ENCODE measurements around the gene CSGALNACT2.

DNA sequence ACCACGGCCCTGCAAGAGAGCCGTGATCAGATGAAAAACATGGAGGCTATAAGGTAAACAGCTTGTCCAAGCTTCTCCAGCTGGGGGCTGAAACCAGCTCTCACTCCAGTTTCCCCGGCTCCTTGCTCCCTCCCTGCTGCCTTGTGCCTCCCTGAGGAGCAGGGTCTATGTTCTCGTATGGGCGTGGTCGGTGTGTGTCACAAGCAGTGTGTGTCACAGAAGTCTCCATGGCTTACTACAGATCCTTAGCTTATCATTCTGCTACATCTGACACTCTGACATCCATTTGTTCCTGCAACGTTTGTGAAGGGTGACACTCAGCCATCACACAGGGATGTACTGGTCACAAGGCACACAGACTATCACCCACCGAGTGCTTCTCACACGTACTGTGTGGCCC is 54.6 kb downstream of the CSGALNACT2 start:
- TF ChIP-seq SMC3 (conservative IDR thresholded peaks at IDR 0.05; ENCODE audit: insufficient read depth, low read depth, low read length) (no peak), TAF7 (tag; IDR thresholded peaks at IDR 0.05) (no peak), ZNF354B (CRISPR knock-in tag; IDR thresholded peaks at IDR 0.05) (no peak), JUNB (CRISPR knock-in tag; conservative IDR thresholded peaks at IDR 0.05) (no peak), POLR2G (IDR thresholded peaks at IDR 0.05; ENCODE audit: low read depth, low read length) (no peak), MAFK (IDR thresholded peaks at IDR 0.05; ENCODE audit: low read length) (no peak), BRCA1 (IDR thresholded peaks at IDR 0.05) (no peak), BRCA1 (CRISPR knock-in tag; IDR thresholded peaks at IDR 0.05) (no peak), FOXM1 (IDR thresholded peaks at IDR 0.05; ENCODE audit: low read depth) (no peak), FOXM1 (CRISPR knock-in tag; IDR thresholded peaks at IDR 0.05; ENCODE audit: low read depth) (no peak), ATF7 (IDR thresholded peaks at IDR 0.05) (no peak), HDAC6 (IDR thresholded peaks at IDR 0.05; ENCODE audit: low read depth, low read length) (no peak), MXI1 (IDR thresholded peaks at IDR 0.05; ENCODE audit: low read depth, low read length) (no peak), POLR2A (conservative IDR thresholded peaks at IDR 0.05) (no peak), RBM17 (IDR thresholded peaks at IDR 0.05; ENCODE audit: borderline replicate concordance, low read depth, low read length) (no peak), WHSC1 (IDR thresholded peaks at IDR 0.05; ENCODE audit: low read length) (no peak)
